Endothelial cell of umbilical vein (primary cell): ENCODE measurements around the gene LRRC61. TPM values are rescaled to one million over a fixed set of nuclear protein-coding genes. Genes with fewer than 3 reads are reported as not detected.

ENCODE experiments used
- BruUV-seq: library from RNA; stranded (reverse); fragments of 400-500 nt; replicated peaks from 2 replicates; lab custom pipeline; 2021; lab: Mats Ljungman, UMichigan
- CTCF ChIA-PET: fragments of 300-600, 350-600 bp; sonication (Branson Sonifier 250); formaldehyde crosslinking; loops from one replicate; lab custom pipeline; 2021; ENCODE audit warnings: antibody characterized with exemption, inconsistent platforms; lab: Charles Lee
- POLR2A ChIA-PET: fragments of 300-600, 350-600 bp; sonication (Branson Sonifier 250); formaldehyde crosslinking; loops from one replicate; lab custom pipeline; 2021; ENCODE audit warnings: antibody characterized with exemption, inconsistent platforms; lab: Charles Lee
- DNase-seq: peaks from one replicate; pipeline ENCODE4 v3.0.0-alpha.2; 2011; ENCODE audit warnings: low read depth, low spot score
- FAIRE-seq: peaks from 2 replicates; lab custom pipeline; 2011; peaks lifted over from hg19 to GRCh38; lab: Jason Lieb, UNC
- H2AFZ ChIP-seq: 2 replicates; pipeline ENCODE4 v1.6.0; 2012; ENCODE audit warnings: low read depth, low read length, control low read depth, inconsistent platforms
- H3K27ac ChIP-seq: 2 replicates; pipeline ENCODE4 v1.5.1; 2011; ENCODE audit warnings: low read depth, mild to moderate bottlenecking, control low read depth, low read length, moderate library complexity; ENCODE audit not compliant: insufficient read depth
- H3K27me3 ChIP-seq, 2 experiments: 2 replicates each; pipeline versions ENCODE4 v1.6.0 to v1.6.1; 2011; ENCODE audit warnings: low read length in 2 of 2, mixed read lengths in 1 of 2; ENCODE audit not compliant: control insufficient read depth in 2 of 2, insufficient read depth in 2 of 2
- H3K36me3 ChIP-seq, 2 experiments: 2 replicates in 1 of 2; 3 replicates in 1 of 2; pipeline ENCODE4 v1.5.1; 2011; ENCODE audit warnings: low read length in 2 of 2, mild to moderate bottlenecking in 1 of 2, moderate library complexity in 1 of 2; ENCODE audit not compliant: control insufficient read depth in 2 of 2, insufficient read depth in 2 of 2; ENCODE audit errors: extremely low read depth in 1 of 2
- H3K4me1 ChIP-seq: 3 replicates; pipeline ENCODE4 v1.5.1; 2011; ENCODE audit warnings: mild to moderate bottlenecking, low read length; ENCODE audit not compliant: control insufficient read depth, insufficient read depth; ENCODE audit errors: extremely low read depth
- H3K4me2 ChIP-seq: 2 replicates; pipeline ENCODE4 v1.6.1; 2011; ENCODE audit warnings: low read length, control low read depth, mixed read lengths; ENCODE audit not compliant: insufficient read depth
- H3K4me3 ChIP-seq, 3 experiments: fragments of 200-600 bp in 1 of 3; sonication (generic), shearing (Covaris generic) in 1 of 3; replicated peaks in 1 of 3; 2 replicates each; pipeline ENCODE4 v1.5.1; 2011 to 2016; ENCODE audit warnings: control low read depth in 3 of 3, low read length in 3 of 3, mild to moderate bottlenecking in 2 of 3, inconsistent platforms in 1 of 3, low read depth in 1 of 3, moderate library complexity in 1 of 3; ENCODE audit not compliant: insufficient read depth in 1 of 3
- H3K79me2 ChIP-seq: 2 replicates; pipeline ENCODE4 v1.6.0; 2012; ENCODE audit warnings: low read length, inconsistent platforms; ENCODE audit not compliant: control insufficient read depth, insufficient read depth
- H3K9ac ChIP-seq: replicated peaks from 2 replicates; pipeline ENCODE3; 2011; ENCODE audit warnings: low read length, control low read depth; ENCODE audit not compliant: insufficient read depth; ENCODE audit errors: extremely low read depth
- H3K9me1 ChIP-seq: replicated peaks from 3 replicates; pipeline ENCODE4 v1.6.0; 2011; ENCODE audit warnings: mild to moderate bottlenecking, low read length; ENCODE audit not compliant: control insufficient read depth, insufficient read depth; ENCODE audit errors: extremely low read depth
- H3K9me3 ChIP-seq: replicated peaks from 2 replicates; pipeline ENCODE4 v1.5.1; 2012; ENCODE audit warnings: low read length, inconsistent platforms; ENCODE audit not compliant: control insufficient read depth, insufficient read depth
- H4K20me1 ChIP-seq: replicated peaks from 2 replicates; pipeline ENCODE3; 2011; ENCODE audit warnings: mild to moderate bottlenecking, low read length; ENCODE audit not compliant: control insufficient read depth, insufficient read depth; ENCODE audit errors: extremely low read depth
- CTCF ChIP-seq, 2 donors: IDR thresholded peaks; 1 replicate in 1 of 2; 2 replicates in 1 of 2; pipeline ENCODE4 v1.5.1; 2011; ENCODE audit warnings: low read length in 2 of 2, mild to moderate bottlenecking in 2 of 2, moderate library complexity in 2 of 2, control low read depth in 1 of 2, inconsistent platforms in 1 of 2, low read depth in 1 of 2; ENCODE audit not compliant: insufficient read depth in 1 of 2; ENCODE audit errors: extremely low read depth in 1 of 2
- EZH2 ChIP-seq: IDR thresholded peaks from 2 replicates; pipeline ENCODE4 v1.6.1; 2012; ENCODE audit warnings: borderline replicate concordance, low read depth, mild to moderate bottlenecking, moderate library complexity, low read length, inconsistent platforms; ENCODE audit not compliant: severe bottlenecking
- FOS ChIP-seq: IDR thresholded peaks from 2 replicates; pipeline ENCODE4 v1.6.1; 2011; ENCODE audit warnings: mild to moderate bottlenecking, low read length, moderate library complexity, borderline replicate concordance; ENCODE audit not compliant: insufficient read depth
- GATA2 ChIP-seq: IDR thresholded peaks from 2 replicates; pipeline ENCODE4 v1.7.0; 2011; ENCODE audit warnings: low read depth, mild to moderate bottlenecking, moderate library complexity, mixed read lengths, low read length; ENCODE audit not compliant: insufficient read length, insufficient read depth
- JUN ChIP-seq: IDR thresholded peaks from 2 replicates; pipeline ENCODE4 v1.6.1; 2011; ENCODE audit warnings: borderline replicate concordance, low read depth; ENCODE audit not compliant: insufficient read length, insufficient read depth
- MYC ChIP-seq: IDR thresholded peaks from one replicate; pipeline ENCODE4 v1.6.1; 2011; ENCODE audit warnings: mild to moderate bottlenecking, low read depth, low read length
- POLR2A ChIP-seq: IDR thresholded peaks from 2 replicates; pipeline ENCODE4 v1.6.1; 2012; ENCODE audit warnings: low read depth, mild to moderate bottlenecking, control low read depth, low read length
- POLR2AphosphoS5 ChIP-seq: IDR thresholded peaks from 2 replicates; pipeline ENCODE4 v1.6.1; 2012; ENCODE audit warnings: low read depth, mild to moderate bottlenecking, control low read depth, low read length, moderate library complexity; ENCODE audit not compliant: insufficient read depth
- dilution Hi-C: fragments of 300-500 bp; cut with MboI; formaldehyde crosslinking; loops from one replicate; pipeline ENCODE4 v1.15.0; 2019; ENCODE audit warnings: low sequenced_read_pairs; ENCODE audit not compliant: extremely low pct_ligation_motif_present
- intact Hi-C: fragments of 100-400 bp; cut with micrococcal nuclease; formaldehyde crosslinking; loops from one replicate; pipeline ENCODE4 v1.10.0; 2022
- polyA plus RNA-seq, 4 experiments: library from polyadenylated mRNA; depleted of rRNA in 3 of 4; stranded (reverse) in 3 of 4; unstranded in 1 of 4; fragments of >200 nt; gene quantifications; 2 replicates each; pipeline versions ENCODE4 v1.2.1 to v1.2.3, GENCODE V29; 2011 to 2012; ENCODE audit warnings: missing spikeins in 1 of 4
- total RNA-seq: library from RNA; stranded (reverse); gene quantifications from 2 replicates; pipeline ENCODE4 v1.2.3, GENCODE V29; 2021

The LRRC61 gene
- total and polyA plus RNA-seq, 2 donors (not counting 3 experiments of a cell fraction or from before 2014, with no cell fraction given): 0.72 TPM; not detected in 1

GRCh38 chr7:150361807-150362621, 38.9 kb downstream of the LRRC61 start:
- CTCF ChIA-PET: interaction anchor here (0.8 to 1.0 kb wide), 2 partner anchors 12 to 87 kb away, joined by 3 to 4 read pairs; no protein-coding TSS in a partner anchor
- no peaks in the 10 kb centered on the region for H3K9me3 ChIP-seq
- no peak overlapping the region for H2AFZ ChIP-seq
- H3K4me2 ChIP-seq: no peak overlapping the region
- H3K4me1 ChIP-seq: peaks cover 9% of the 10 kb centered on the region
- no peak overlapping the region for H3K4me3 ChIP-seq
- no peak for DNase-seq
- no peak overlapping the region for H3K27ac ChIP-seq
- H3K36me3 ChIP-seq: no peaks in the 10 kb centered on the region
- no peaks in the 10 kb centered on the region for H3K27me3 ChIP-seq
- no TSS peak for BruUV-seq
- TF ChIP-seq CTCF (IDR thresholded peaks at IDR 0.05; ENCODE audit: extremely low read depth in 1 of 2, insufficient read depth in 1 of 2, low read depth in 1 of 2, low read length in 2 of 2) (no peak), GATA2 (no peak), POLR2A (no peak), EZH2 (no peak), FOS (no peak), MYC (no peak), POLR2AphosphoS5 (no peak), JUN (no peak)
- H3K9me1 ChIP-seq: no peaks in the 10 kb centered on the region
- intact Hi-C loops: no loop called here
- H4K20me1 ChIP-seq: no peaks in the 10 kb centered on the region
- H3K9ac ChIP-seq: no peak overlapping the region
- dilution Hi-C loops: no loop called here
- H3K79me2 ChIP-seq: no peaks in the 10 kb centered on the region
- no peak for FAIRE-seq
- POLR2A ChIA-PET: no interaction called here
